ENCODE data around the gene DEPDC1.

DEPDC1 gene

GRCh38 chr1:68473060-68473459 lies 23.8 kb downstream of the DEPDC1 start:
- DNase-seq = no peak

GRCh38 chr1:68470388-68470970 lies 26.4 kb downstream of the DEPDC1 start:
- ATAC-seq (no peak), DNase-seq (no peak)

More at GRCh38 chr1:68473060-68473459, 23.8 kb downstream of the DEPDC1 start:
- ATAC-seq = no peak

- DNase-seq = no peak
- no peak for ATAC-seq
Observed at GRCh38 chr1:68464891-68465290, 32.0 kb downstream of the DEPDC1 start.

GRCh38 chr1:68460935-68461334 lies 35.9 kb downstream of the DEPDC1 start:
- no peak for DNase-seq
- no peak for ATAC-seq

GRCh38 chr1:68459796-68460195 lies 37.1 kb downstream of the DEPDC1 start:
- DNase-seq (no peak), ATAC-seq (no peak)

GRCh38 chr1:68459091-68459490 lies 37.8 kb downstream of the DEPDC1 start:
- DNase-seq (no peak), ATAC-seq (no peak)

- ATAC-seq (no peak), DNase-seq (no peak)
Observed at GRCh38 chr1:68456202-68456601, 40.7 kb downstream of the DEPDC1 start.

GRCh38 chr1:68454534-68454933 lies 42.3 kb downstream of the DEPDC1 start:
- DNase-seq (no peak), ATAC-seq (no peak)

- ATAC-seq (no peak), DNase-seq (no peak)
Observed at GRCh38 chr1:68453060-68453670, 43.7 kb downstream of the DEPDC1 start.

GRCh38 chr1:68449901-68450300 lies 47.0 kb downstream of the DEPDC1 start, which contains the start of gene RPE65:
Gene RPE65 (minus strand): TSS chr1:68449954. CDS start chr1:68449905, 49 bp downstream.
- DNase-seq (no peak), ATAC-seq (no peak)

GRCh38 chr1:68448365-68448764 lies 48.5 kb downstream of the DEPDC1 start:
- no peak for DNase-seq
- ATAC-seq = no peak

- DNase-seq = no peak
- ATAC-seq = no peak
Observed at GRCh38 chr1:68445709-68446108, 51.2 kb downstream of the DEPDC1 start.

GRCh38 chr1:68442822-68443556 lies 53.9 kb downstream of the DEPDC1 start:
- ATAC-seq = no peak
- peak; percentile 5 for DNase-seq

- DNase-seq (no peak), ATAC-seq (no peak)
Observed at GRCh38 chr1:68442006-68442405, 54.9 kb downstream of the DEPDC1 start.

GRCh38 chr1:68438310-68438709 lies 58.6 kb downstream of the DEPDC1 start:
- ATAC-seq = no peak
- DNase-seq = no peak

- ATAC-seq = no peak
- DNase-seq = no peak
Observed at GRCh38 chr1:68433395-68433794, 63.5 kb downstream of the DEPDC1 start.

- ATAC-seq (no peak), DNase-seq (no peak)
Observed at GRCh38 chr1:68431076-68431475, 65.8 kb downstream of the DEPDC1 start.

- ATAC-seq = no peak
Observed at GRCh38 chr1:68429233-68429808, 67.6 kb downstream of the DEPDC1 start.

GRCh38 chr1:68426594-68426993 lies 70.3 kb downstream of the DEPDC1 start:
- no peak for ATAC-seq
- no peak for DNase-seq

More at GRCh38 chr1:68429233-68429808, 67.6 kb downstream of the DEPDC1 start:
- DNase-seq = no peak
